CD4-positive, alpha-beta T cell treated with Interferon gamma for 1 hour (primary cell): ENCODE data around the gene MAP2.
"Not testable (repeated sequence)": the region's sequence is repeated elsewhere in the genome, so short reads cannot be mapped to it uniquely, and the experiment has no call there.

Source experiments
- DNase-seq: peaks from one replicate; pipeline ENCODE4 v3.0.0-alpha.2; 2020

Gene MAP2

GRCh38 chr2:209598227-209598626 is 174.4 kb downstream of the MAP2 start:
- not testable (repeated sequence) for DNase-seq

- no peak for DNase-seq
These were observed 176.7 kb downstream of the MAP2 start for GRCh38 chr2:209600341-209601171.

- no peak for DNase-seq
These were observed 177.7 kb downstream of the MAP2 start for GRCh38 chr2:209601497-209601896.

- no peak for DNase-seq
These were observed 178.4 kb downstream of the MAP2 start for GRCh38 chr2:209602259-209602658.

GRCh38 chr2:209609531-209609930 is 185.7 kb downstream of the MAP2 start:
- no peak for DNase-seq

GRCh38 chr2:209610631-209611030 is 186.8 kb downstream of the MAP2 start:
- DNase-seq, result no peak

- DNase-seq, result no peak
These were observed 189.9 kb downstream of the MAP2 start for GRCh38 chr2:209613649-209614305.

GRCh38 chr2:209614690-209615369 is 191.0 kb downstream of the MAP2 start:
- no peak for DNase-seq

GRCh38 chr2:209619782-209620181 is 195.9 kb downstream of the MAP2 start:
- peak; percentile 1 for DNase-seq

- no peak for DNase-seq
These were observed 200.5 kb downstream of the MAP2 start for GRCh38 chr2:209624192-209624938.

- no peak for DNase-seq
These were observed 205.8 kb downstream of the MAP2 start for GRCh38 chr2:209629597-209629996.

GRCh38 chr2:209633911-209634310 is 210.1 kb downstream of the MAP2 start:
- DNase-seq, result no peak

- DNase-seq, result no peak
These were observed 212.2 kb downstream of the MAP2 start for GRCh38 chr2:209636076-209636475.

GRCh38 chr2:209637293-209637692 is 213.4 kb downstream of the MAP2 start:
- no peak for DNase-seq

- no peak for DNase-seq
These were observed 214.5 kb downstream of the MAP2 start for GRCh38 chr2:209638346-209638745.

GRCh38 chr2:209640358-209640757 is 216.5 kb downstream of the MAP2 start:
- DNase-seq, result no peak

GRCh38 chr2:209642146-209642820 is 218.4 kb downstream of the MAP2 start:
- no peak for DNase-seq

- DNase-seq, result no peak
These were observed 221.0 kb downstream of the MAP2 start for GRCh38 chr2:209644842-209645241.

GRCh38 chr2:209648714-209649113 is 224.9 kb downstream of the MAP2 start:
- DNase-seq, result no peak

GRCh38 chr2:209653134-209653533 is 229.3 kb downstream of the MAP2 start:
- DNase-seq, result no peak

GRCh38 chr2:209661286-209661894 is 237.5 kb downstream of the MAP2 start:
- DNase-seq, result no peak

GRCh38 chr2:209662021-209662420 is 238.2 kb downstream of the MAP2 start:
- DNase-seq, result no peak
